Body of pancreas (tissue), 4 donors: ENCODE measurements around the gene VPS26A.

Experiments used
- POLR2A ChIP-seq, 3 donors: fragments of 450-650 bp; IDR thresholded peaks; one replicate each; pipeline ENCODE4 v1.6.1; 2016; ENCODE audit warnings: antibody characterized with exemption in 3 of 3, mild to moderate bottlenecking in 2 of 3
- TF ChIP-seq, protein P1 (sequence below), 7 experiments: fragments of 450-650 bp in 4 of 7; fragments of 200-600 bp in 3 of 7; sonication (generic) in 3 of 7; IDR thresholded peaks; one replicate each; pipeline ENCODE4 v1.5.1; 2016 to 2019; ENCODE audit warnings: antibody characterized with exemption in 7 of 7

GRCh38 chr10:69215405-69216171 is 91.6 kb downstream of the VPS26A start:
- TF ChIP-seq, protein P1, sequence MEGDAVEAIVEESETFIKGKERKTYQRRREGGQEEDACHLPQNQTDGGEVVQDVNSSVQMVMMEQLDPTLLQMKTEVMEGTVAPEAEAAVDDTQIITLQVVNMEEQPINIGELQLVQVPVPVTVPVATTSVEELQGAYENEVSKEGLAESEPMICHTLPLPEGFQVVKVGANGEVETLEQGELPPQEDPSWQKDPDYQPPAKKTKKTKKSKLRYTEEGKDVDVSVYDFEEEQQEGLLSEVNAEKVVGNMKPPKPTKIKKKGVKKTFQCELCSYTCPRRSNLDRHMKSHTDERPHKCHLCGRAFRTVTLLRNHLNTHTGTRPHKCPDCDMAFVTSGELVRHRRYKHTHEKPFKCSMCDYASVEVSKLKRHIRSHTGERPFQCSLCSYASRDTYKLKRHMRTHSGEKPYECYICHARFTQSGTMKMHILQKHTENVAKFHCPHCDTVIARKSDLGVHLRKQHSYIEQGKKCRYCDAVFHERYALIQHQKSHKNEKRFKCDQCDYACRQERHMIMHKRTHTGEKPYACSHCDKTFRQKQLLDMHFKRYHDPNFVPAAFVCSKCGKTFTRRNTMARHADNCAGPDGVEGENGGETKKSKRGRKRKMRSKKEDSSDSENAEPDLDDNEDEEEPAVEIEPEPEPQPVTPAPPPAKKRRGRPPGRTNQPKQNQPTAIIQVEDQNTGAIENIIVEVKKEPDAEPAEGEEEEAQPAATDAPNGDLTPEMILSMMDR (IDR thresholded peaks at IDR 0.05): no peak
- no peak for TF ChIP-seq POLR2A (IDR thresholded peaks at IDR 0.05)
